Upper lobe of left lung (tissue), 6 donors: Measurements from ENCODE around the gene IFITM10. TPM values are rescaled to one million over a fixed set of nuclear protein-coding genes. Genes with fewer than 3 reads are reported as not detected.

Source experiments
- ATAC-seq, 2 donors: fragments of 200-7000 bp; cut with Tn5 transposase; one replicate each; pipeline ENCODE4 v1.9.1; 2022; ENCODE audit warnings: mild to moderate bottlenecking in 2 of 2, moderate library complexity in 2 of 2; ENCODE audit not compliant: low FRiP score in 2 of 2
- DNase-seq, 2 donors: peaks; one replicate each; pipeline ENCODE4 v3.0.0-alpha.2; 2019 to 2020
- H3K27ac ChIP-seq, 4 donors: fragments of 200-600 bp; sonication (generic); one replicate each; pipeline ENCODE4 v1.5.1; 2016 to 2019
- H3K27me3 ChIP-seq, 4 donors: fragments of 200-600 bp; sonication (generic); one replicate each; pipeline ENCODE4 v1.5.1; 2017 to 2019
- H3K36me3 ChIP-seq, 4 donors: fragments of 200-600 bp; sonication (generic); one replicate each; pipeline ENCODE4 v1.5.1; 2016 to 2019
- H3K4me1 ChIP-seq, 4 donors: fragments of 200-600 bp; sonication (generic); one replicate each; pipeline ENCODE4 v1.5.1; 2018 to 2019
- H3K4me3 ChIP-seq, 4 donors: fragments of 200-600 bp; sonication (generic); one replicate each; pipeline ENCODE4 v1.5.1; 2017 to 2019; ENCODE audit warnings: mild to moderate bottlenecking in 2 of 4, moderate library complexity in 1 of 4
- H3K9me3 ChIP-seq, 4 donors: fragments of 200-600 bp; sonication (generic); one replicate each; pipeline ENCODE4 v1.5.1; 2018 to 2019
- EP300 ChIP-seq, 4 donors: sonication (generic); formaldehyde crosslinking; IDR thresholded peaks; one replicate each; pipeline ENCODE4 v1.5.1; 2017; ENCODE audit warnings: antibody characterized with exemption in 4 of 4, control low read depth in 2 of 4
- POLR2A ChIP-seq, 4 donors: fragments of 450-650 bp; IDR thresholded peaks; one replicate each; pipeline ENCODE4 v1.5.1; 2016 to 2017; ENCODE audit warnings: antibody characterized with exemption in 4 of 4, mild to moderate bottlenecking in 2 of 4
- POLR2AphosphoS5 ChIP-seq, 2 donors: sonication (generic); formaldehyde crosslinking; IDR thresholded peaks; one replicate each; pipeline ENCODE4 v1.5.1; 2017; ENCODE audit warnings: antibody characterized with exemption in 2 of 2
- WGBS, 2 donors: methylation state at CpG; one replicate each; pipeline ENCODE4 v1.1.5; 2017 to 2018; 5-methylcytosine and 5-hydroxymethylcytosine counted together
- total RNA-seq, 6 donors: library from RNA; depleted of rRNA in 4 of 6; stranded (reverse); fragments of >200 nt in 4 of 6; gene quantifications; one replicate each; pipeline versions ENCODE4 v1.1.0 to v1.2.1, GENCODE V29; 2016 to 2021
- TF ChIP-seq, protein P1 (sequence below), 6 experiments: fragments of 450-650 bp in 4 of 6; fragments of 200-600 bp in 2 of 6; sonication (generic) in 2 of 6; IDR thresholded peaks; one replicate each; pipeline ENCODE4 v1.5.1; 2016 to 2019; ENCODE audit warnings: antibody characterized with exemption in 6 of 6
- donor health status: DM: no; HTN: no; CAD: no; lungs with moderate emphysema.
- donor health status: DM: no; HTN: yes; CAD: no; lungs with severe emphysema.

The IFITM10 gene
- total RNA-seq, 6 donors from 2014 or later: 8.7 to 28.3 (median 14.2) TPM

DNA sequence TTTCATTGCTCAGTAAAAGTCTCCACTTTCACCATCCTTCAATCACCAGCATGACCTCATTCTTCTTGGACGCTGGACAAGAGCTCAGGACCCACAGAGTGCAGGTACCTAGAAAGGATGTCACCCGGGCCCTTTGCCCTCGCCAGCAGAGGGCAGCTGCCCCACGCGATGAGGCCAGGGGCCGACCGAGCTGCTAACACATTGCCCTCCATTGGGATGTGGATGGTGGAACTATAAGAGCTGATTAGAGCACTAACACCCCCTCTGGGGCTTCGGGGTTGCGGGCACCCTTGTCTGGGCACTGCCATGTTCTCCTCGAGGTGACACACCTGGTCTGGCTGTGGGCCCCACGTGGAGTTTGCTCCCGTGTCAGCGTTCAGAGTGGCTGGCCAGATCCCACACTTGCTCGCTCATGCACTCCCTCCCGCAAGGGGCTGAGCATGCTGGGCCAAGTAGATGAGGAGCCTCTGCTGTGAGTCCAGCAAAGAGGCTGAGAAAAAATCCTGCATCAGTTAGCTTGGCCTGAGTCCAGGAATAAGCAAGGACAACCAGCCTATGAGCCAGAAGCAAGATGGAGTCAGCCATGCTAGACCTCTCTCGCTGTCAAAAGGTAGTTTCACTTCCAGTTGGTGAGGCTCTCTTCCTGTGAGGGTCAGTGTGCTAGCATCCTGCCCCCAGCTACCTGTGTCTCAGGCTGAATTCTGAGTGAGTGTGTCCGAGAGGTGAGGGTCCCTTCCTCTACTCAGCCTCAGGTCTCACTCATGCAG lies 43.6 kb downstream of the IFITM10 start:
- Histone ChIP-seq H3K27ac (no peak overlapping the region), H3K9me3 (no peaks in the 10 kb centered on the region), H3K36me3 (no peaks in the 10 kb centered on the region), H3K27me3 (no peaks in the 10 kb centered on the region), H3K4me1 (no peaks in the 10 kb centered on the region), H3K4me3 (no peak overlapping the region)
- 78 to 82% methylated on average over 9 to 17 of the region's 17 CpGs for WGBS, 2 donors
- peak; percentile 28 to 75 for DNase-seq
- TF ChIP-seq, protein P1, sequence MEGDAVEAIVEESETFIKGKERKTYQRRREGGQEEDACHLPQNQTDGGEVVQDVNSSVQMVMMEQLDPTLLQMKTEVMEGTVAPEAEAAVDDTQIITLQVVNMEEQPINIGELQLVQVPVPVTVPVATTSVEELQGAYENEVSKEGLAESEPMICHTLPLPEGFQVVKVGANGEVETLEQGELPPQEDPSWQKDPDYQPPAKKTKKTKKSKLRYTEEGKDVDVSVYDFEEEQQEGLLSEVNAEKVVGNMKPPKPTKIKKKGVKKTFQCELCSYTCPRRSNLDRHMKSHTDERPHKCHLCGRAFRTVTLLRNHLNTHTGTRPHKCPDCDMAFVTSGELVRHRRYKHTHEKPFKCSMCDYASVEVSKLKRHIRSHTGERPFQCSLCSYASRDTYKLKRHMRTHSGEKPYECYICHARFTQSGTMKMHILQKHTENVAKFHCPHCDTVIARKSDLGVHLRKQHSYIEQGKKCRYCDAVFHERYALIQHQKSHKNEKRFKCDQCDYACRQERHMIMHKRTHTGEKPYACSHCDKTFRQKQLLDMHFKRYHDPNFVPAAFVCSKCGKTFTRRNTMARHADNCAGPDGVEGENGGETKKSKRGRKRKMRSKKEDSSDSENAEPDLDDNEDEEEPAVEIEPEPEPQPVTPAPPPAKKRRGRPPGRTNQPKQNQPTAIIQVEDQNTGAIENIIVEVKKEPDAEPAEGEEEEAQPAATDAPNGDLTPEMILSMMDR (IDR thresholded peaks at IDR 0.05): peak in 1 of 6 experiments; percentile 10
- TF ChIP-seq POLR2A (IDR thresholded peaks at IDR 0.05) (no peak), EP300 (IDR thresholded peaks at IDR 0.05) (no peak)
- ATAC-seq: no peak

DNA sequence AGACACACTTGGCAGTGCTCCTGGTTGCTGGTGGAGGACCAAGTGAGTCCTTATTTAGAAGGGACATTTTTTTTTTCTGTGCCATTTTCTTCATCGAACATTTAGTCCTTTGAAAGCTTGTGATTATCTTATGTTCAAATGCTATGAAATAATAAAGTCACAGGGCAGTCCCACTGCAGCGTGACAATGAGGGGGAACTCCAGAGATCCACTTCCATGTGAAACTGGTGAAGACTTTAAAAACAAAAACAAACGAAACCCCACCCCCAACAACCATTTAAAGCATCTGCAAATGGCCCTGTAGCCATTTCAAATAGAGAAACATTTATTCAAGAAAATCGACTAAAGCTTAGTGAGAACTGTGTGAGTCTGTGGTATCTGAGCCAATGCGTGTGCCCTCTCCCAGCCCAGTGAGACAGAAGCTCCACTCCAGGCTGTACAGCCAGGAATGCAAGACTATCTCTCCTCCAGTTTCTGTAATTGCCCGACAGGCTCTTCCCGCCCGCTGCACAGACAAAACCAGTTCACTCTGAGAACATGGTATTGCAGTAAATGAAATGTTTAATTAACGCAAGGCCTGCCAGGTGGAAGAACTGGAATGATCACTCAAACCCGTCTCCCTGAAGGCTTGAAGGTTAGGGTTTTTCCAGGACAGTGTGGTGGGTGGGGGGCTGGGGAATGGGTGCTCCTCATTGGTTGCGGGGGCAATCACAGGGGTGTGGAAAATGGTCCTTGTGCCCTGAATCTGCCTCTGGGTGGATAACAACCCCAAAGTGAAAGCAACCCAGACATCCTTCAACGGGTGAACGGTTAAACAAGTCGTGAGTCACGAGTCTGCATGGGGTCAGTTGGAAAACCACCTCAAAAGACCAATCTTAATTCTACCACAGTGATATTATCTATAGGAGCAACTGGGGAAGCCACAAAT lies 45.0 kb downstream of the IFITM10 start:
- no peaks in the 10 kb centered on the region for H3K36me3 ChIP-seq
- H3K27ac ChIP-seq: no peak overlapping the region
- 62 to 74% methylated on average over 15 of the region's 15 CpGs for WGBS, 2 donors
- H3K4me1 ChIP-seq: no peaks in the 10 kb centered on the region
- DNase-seq (no peak), ATAC-seq (no peak)
- no peaks in the 10 kb centered on the region for H3K9me3 ChIP-seq
- no peak for TF ChIP-seq POLR2AphosphoS5 (IDR thresholded peaks at IDR 0.05)
- TF ChIP-seq POLR2A (IDR thresholded peaks at IDR 0.05): no peak
- TF ChIP-seq, protein P1 (IDR thresholded peaks at IDR 0.05): no peak
- TF ChIP-seq EP300 (IDR thresholded peaks at IDR 0.05): no peak
- H3K4me3 ChIP-seq: no peak overlapping the region
- H3K27me3 ChIP-seq: no peaks in the 10 kb centered on the region

DNA sequence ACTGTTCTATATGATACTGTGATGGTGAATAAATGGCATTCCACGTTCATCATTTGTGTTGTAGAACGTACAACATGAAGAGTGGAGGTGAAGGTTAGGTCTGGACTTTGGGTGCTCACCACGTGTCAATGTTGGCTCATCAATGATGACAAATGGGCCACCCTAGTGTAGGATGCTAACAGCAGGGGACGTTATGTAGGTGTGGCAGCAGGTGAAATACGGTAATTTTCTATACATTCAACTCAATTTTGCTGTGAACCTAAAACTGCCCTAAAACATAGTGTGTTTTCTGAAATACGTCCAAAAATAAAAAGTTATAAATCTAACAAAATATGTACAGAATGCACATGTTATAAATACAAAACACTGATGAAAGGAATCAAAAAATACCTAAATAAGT lies 47.2 kb downstream of the IFITM10 start:
- TF ChIP-seq POLR2AphosphoS5 (IDR thresholded peaks at IDR 0.05) (no peak), EP300 (IDR thresholded peaks at IDR 0.05) (no peak), POLR2A (IDR thresholded peaks at IDR 0.05) (no peak)
- TF ChIP-seq, protein P1 (IDR thresholded peaks at IDR 0.05): no peak
- no peak for ATAC-seq
- H3K27ac ChIP-seq: no peak overlapping the region
- 84 to 88% methylated on average over 6 of the region's 6 CpGs for WGBS, 2 donors
- no peaks in the 10 kb centered on the region for H3K4me1 ChIP-seq
- DNase-seq: no peak
- no peak overlapping the region for H3K4me3 ChIP-seq
- no peaks in the 10 kb centered on the region for H3K27me3 ChIP-seq
- H3K36me3 ChIP-seq: no peaks in the 10 kb centered on the region
- H3K9me3 ChIP-seq: no peaks in the 10 kb centered on the region

DNA sequence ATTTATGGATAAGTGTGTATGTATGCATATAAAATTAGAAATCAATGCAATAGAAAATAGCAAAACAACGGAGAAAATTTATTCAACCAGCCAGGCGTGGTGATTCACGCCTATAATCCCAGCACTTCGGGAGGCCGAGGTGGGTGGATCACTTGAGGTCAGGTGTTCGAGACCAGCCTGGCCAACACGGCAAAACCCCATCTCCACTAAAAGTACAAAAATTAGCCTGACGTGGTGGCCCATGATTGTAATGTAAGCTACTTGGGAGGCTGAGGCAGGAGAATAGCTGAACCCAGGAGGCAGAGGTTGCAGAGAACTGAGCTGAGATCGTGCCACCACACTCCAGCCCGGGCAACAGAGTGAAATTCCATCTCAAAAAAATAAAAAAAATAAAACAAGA lies 47.9 kb downstream of the IFITM10 start:
- no peaks in the 10 kb centered on the region for H3K36me3 ChIP-seq
- H3K27ac ChIP-seq: no peak overlapping the region
- ATAC-seq (no peak), DNase-seq (no peak)
- 89 to 93% methylated on average over 10 of the region's 10 CpGs for WGBS, 2 donors
- H3K9me3 ChIP-seq: no peaks in the 10 kb centered on the region
- H3K4me1 ChIP-seq: no peaks in the 10 kb centered on the region
- no peaks in the 10 kb centered on the region for H3K27me3 ChIP-seq
- TF ChIP-seq EP300 (IDR thresholded peaks at IDR 0.05) (no peak), POLR2AphosphoS5 (IDR thresholded peaks at IDR 0.05) (no peak), POLR2A (IDR thresholded peaks at IDR 0.05) (no peak)
- TF ChIP-seq, protein P1 (IDR thresholded peaks at IDR 0.05): no peak
- H3K4me3 ChIP-seq: no peak overlapping the region
